GM12878 (cell line): ENCODE data around the gene SAMD4A. TPM values are rescaled to one million over a fixed set of nuclear protein-coding genes. Genes with fewer than 3 reads are reported as not detected.

Experiments
- ATAC-seq: fragments of 200-7000 bp; cut with Tn5 transposase; 3 replicates; pipeline ENCODE4 v1.9.1; 2020; ENCODE audit warnings: mild to moderate bottlenecking, moderate library complexity
- BruUV-seq: library from RNA; stranded (reverse); fragments of 400-500 nt; replicated peaks from 2 replicates; lab custom pipeline; 2021; lab: Mats Ljungman, UMichigan
- CTCF ChIA-PET: fragments of 300-600 bp; sonication (Branson Sonifier 250); formaldehyde crosslinking; extraction: SDS; loops from one replicate; lab custom pipeline; 2021; ENCODE audit warnings: inconsistent platforms; lab: Yijun Ruan, JAX
- POLR2A ChIA-PET: fragments of 350-600 bp; formaldehyde crosslinking; extraction: SDS; loops from one replicate; lab custom pipeline; 2021; ENCODE audit warnings: inconsistent platforms; lab: Charles Lee
- RAD21 ChIA-PET: fragments of 300-600 bp; sonication (Branson Sonifier 250); formaldehyde crosslinking; loops from one replicate; lab custom pipeline; 2023; ENCODE audit warnings: antibody characterized with exemption; ENCODE audit not compliant: unreplicated experiment; lab: Charles Lee
- SMC1A ChIA-PET: fragments of 300-600 bp; sonication (Branson Sonifier 250); formaldehyde crosslinking; loops from one replicate; lab custom pipeline; 2023; ENCODE audit not compliant: unreplicated experiment, uncharacterized antibody; lab: Charles Lee
- DNase-seq: peaks from one replicate; pipeline ENCODE4 v3.0.0-alpha.2; 2011; ENCODE audit warnings: low read depth, low spot score
- FAIRE-seq: peaks from 3 replicates; lab custom pipeline; 2011; peaks lifted over from hg19 to GRCh38; lab: Jason Lieb, UNC
- H2AFZ ChIP-seq: 2 replicates; pipeline ENCODE4 v1.6.0; 2011; ENCODE audit warnings: low read depth, low read length, control low read depth; ENCODE audit not compliant: control insufficient read depth
- H3K27ac ChIP-seq: 2 replicates; pipeline ENCODE4 v1.5.1; 2011; ENCODE audit warnings: control low read depth; ENCODE audit not compliant: control insufficient read depth, insufficient read depth
- H3K27me3 ChIP-seq, 2 experiments: replicated peaks in 1 of 2; 2 replicates each; pipeline versions ENCODE4 v1.6.0 to v1.6.1; 2011; ENCODE audit warnings: low read length in 1 of 2; ENCODE audit not compliant: control insufficient read depth in 2 of 2, insufficient read depth in 2 of 2
- H3K36me3 ChIP-seq, 2 experiments: 2 replicates each; pipeline ENCODE4 v1.5.1; 2011; ENCODE audit warnings: low read length in 1 of 2; ENCODE audit not compliant: control insufficient read depth in 2 of 2, insufficient read depth in 2 of 2
- H3K4me1 ChIP-seq: 2 replicates; pipeline ENCODE4 v1.6.1; 2011; ENCODE audit warnings: mild to moderate bottlenecking, low read length, moderate library complexity, mixed read lengths; ENCODE audit not compliant: control insufficient read depth, insufficient read depth
- H3K4me2 ChIP-seq: 2 replicates; pipeline ENCODE4 v1.6.0; 2011; ENCODE audit warnings: control low read depth; ENCODE audit not compliant: control insufficient read depth, insufficient read depth
- H3K4me3 ChIP-seq: fragments of 200-600 bp; sonication (generic); 2 replicates; pipeline ENCODE4 v1.5.1; 2016
- H3K79me2 ChIP-seq: 2 replicates; pipeline ENCODE4 v1.6.0; 2011; ENCODE audit warnings: low read length; ENCODE audit not compliant: control insufficient read depth, insufficient read depth
- H3K9ac ChIP-seq: 2 replicates; pipeline ENCODE4 v1.8.0; 2011; ENCODE audit warnings: low read length, control low read depth, mixed read lengths; ENCODE audit not compliant: control insufficient read depth, insufficient read depth
- H3K9me3 ChIP-seq: replicated peaks from 3 replicates; pipeline ENCODE4 v1.5.1; 2011; ENCODE audit warnings: mild to moderate bottlenecking, low read length; ENCODE audit not compliant: control insufficient read depth, insufficient read depth
- H4K20me1 ChIP-seq: 2 replicates; pipeline ENCODE4 v1.6.0; 2011; ENCODE audit not compliant: control insufficient read depth, insufficient read depth
- CEBPB ChIP-seq, 2 experiments: fragments of 150-350 bp in 1 of 2; IDR thresholded peaks; 2 replicates each; pipeline ENCODE4 v1.6.1; 2012 to 2014; ENCODE audit warnings: low read depth in 2 of 2, low read length in 2 of 2, borderline replicate concordance in 1 of 2, inconsistent platforms in 1 of 2
- CHD1 ChIP-seq: IDR thresholded peaks from 2 replicates; pipeline ENCODE4 v1.6.1; 2012; ENCODE audit warnings: low read depth, low read length, improper control_type of control experiment
- ETV6 ChIP-seq, 2 experiments: fragments of 450-650 bp in 1 of 2; IDR thresholded peaks in 1 of 2; conservative IDR thresholded peaks in 1 of 2; 2 replicates each; pipeline ENCODE4 v1.6.1; 2014; ENCODE audit warnings: antibody characterized with exemption in 1 of 2, borderline replicate concordance in 1 of 2, low read depth in 1 of 2, mild to moderate bottlenecking in 1 of 2, moderate library complexity in 1 of 2
- FOS ChIP-seq: IDR thresholded peaks from 3 replicates; pipeline ENCODE4 v1.6.1; 2011; ENCODE audit warnings: borderline replicate concordance; ENCODE audit not compliant: insufficient read length; ENCODE audit errors: extremely low read depth
- FOXM1 ChIP-seq: IDR thresholded peaks from 2 replicates; pipeline ENCODE4 v1.6.1; 2012; ENCODE audit warnings: low read depth, mild to moderate bottlenecking, inconsistent platforms, low read length, moderate library complexity
- GATAD2B ChIP-seq: fragments of 450-650 bp; conservative IDR thresholded peaks from 2 replicates; pipeline ENCODE4 v1.6.1; 2017; ENCODE audit warnings: low read depth, mild to moderate bottlenecking, moderate library complexity
- NFIC ChIP-seq: IDR thresholded peaks from 2 replicates; pipeline ENCODE4 v1.6.1; 2012; ENCODE audit warnings: low read depth, mild to moderate bottlenecking, inconsistent platforms, low read length, moderate library complexity
- NFYB ChIP-seq: IDR thresholded peaks from 2 replicates; pipeline ENCODE4 v1.6.1; 2011; ENCODE audit warnings: low read depth, mild to moderate bottlenecking, low read length, improper control_type of control experiment, moderate library complexity; ENCODE audit not compliant: insufficient read depth
- SREBF2 ChIP-seq: IDR thresholded peaks from 2 replicates; pipeline ENCODE4 v1.6.1; 2012; ENCODE audit warnings: mild to moderate bottlenecking, low read length
- WGBS: methylation state at CpG from one replicate; pipeline ENCODE4 v1.1.6; 2016; ENCODE audit warnings: low lambda C conversion rate; ENCODE audit not compliant: insufficient replicate concordance, insufficient coverage; ENCODE audit errors: missing lambda C conversion rate; 5-methylcytosine and 5-hydroxymethylcytosine counted together
- in situ Hi-C: fragments of 300-500 bp; cut with MboI; formaldehyde crosslinking; loops from 9 replicates; pipeline ENCODE4 v1.14.3; 2018; ENCODE audit warnings: mixed read lengths
- intact Hi-C: fragments of 100-400 bp; cut with micrococcal nuclease; formaldehyde crosslinking; loops from one replicate; pipeline ENCODE4 v1.14.2; 2022; ENCODE audit not compliant: unreplicated experiment
- polyA plus RNA-seq, 11 experiments: library from polyadenylated mRNA; depleted of rRNA in 4 of 11; unstranded in 6 of 11; stranded (reverse) in 5 of 11; fragments of >200 nt; fragmentation: Nextera tagmentation in 4 of 11; fragmentation: Illumina TruSeq in 1 of 11; extraction: Ambion mirVana in 4 of 11; extraction: Trizol in 1 of 11; gene quantifications; 1 replicate in 1 of 11; 2 replicates in 10 of 11; pipeline versions ENCODE4 v1.2.1 to v1.2.3, GENCODE V29; 2011 to 2016; ENCODE audit warnings: inconsistent platforms in 2 of 11, missing spikeins in 2 of 11, low read depth in 1 of 11
- total RNA-seq, 4 experiments: library from RNA; depleted of rRNA in 3 of 4; stranded (reverse); fragments of >200 nt in 3 of 4; fragmentation: Illumina TruSeq in 1 of 4; extraction: Trizol in 1 of 4; gene quantifications; 2 replicates each; pipeline versions ENCODE4 v1.2.1 to v1.2.3, GENCODE V29; 2013 to 2021
- TF ChIP-seq, protein P1 (sequence below): IDR thresholded peaks from 2 replicates; pipeline ENCODE4 v1.6.1; 2012; ENCODE audit warnings: low read depth, low read length, improper control_type of control experiment

SAMD4A gene
- total and polyA plus RNA-seq, 10 of the 15 experiments (the other 5 are each of a cell fraction or from before 2014, with no cell fraction given), result 0.05 to 0.56 (median 0.31) TPM

DNA sequence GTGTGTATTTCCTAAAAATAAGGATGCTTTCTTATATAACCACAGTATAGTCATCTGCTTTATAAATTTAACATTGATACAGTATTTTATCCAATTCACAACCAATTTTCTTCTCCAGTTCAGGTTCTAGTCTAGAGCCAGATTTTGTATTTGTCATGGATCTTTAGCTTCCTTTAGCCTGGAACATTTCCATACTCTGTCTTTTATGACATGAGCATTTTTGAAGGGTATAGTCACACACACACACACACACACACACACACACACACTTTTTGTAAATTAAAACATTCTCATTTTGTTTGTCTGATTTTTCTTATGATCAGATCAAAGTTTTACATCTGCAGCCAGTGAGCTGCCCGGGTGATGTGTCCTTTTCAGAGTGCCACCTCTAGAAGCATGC is 31.8 kb upstream of the SAMD4A start:
- DNase-seq, result no peak
- ChIA-PET POLR2A (no interaction called here), SMC1A (no interaction called here), RAD21 (no interaction called here)
- Histone ChIP-seq H3K9ac (no peak overlapping the region), H3K4me1 (peaks cover 7% of the 10 kb centered on the region; the same call in 1 of the 2 replicates), H3K36me3 (peaks cover 0 to 2% of the 10 kb centered on the region in 2 experiments; a peak in 1 of 4 replicates), H3K27me3 (no peaks in the 10 kb centered on the region), H3K27ac (no peak overlapping the region), H3K4me3 (no peak overlapping the region)
- ATAC-seq, result no peak
- WGBS, result 96% methylated on average over 1 of the region's 1 CpG
- in situ Hi-C loops, result no loop called here
- intact Hi-C loops, result no loop called here
- no peak for FAIRE-seq
- TF ChIP-seq FOS (no peak), NFYB (no peak), ETV6 (conservative IDR thresholded peaks at IDR 0.05 in 1 of 2, IDR thresholded peaks at IDR 0.05 in 1 of 2; ENCODE audit: borderline replicate concordance in 1 of 2, low read depth in 1 of 2) (no peak), CEBPB (IDR thresholded peaks at IDR 0.05; ENCODE audit: borderline replicate concordance in 1 of 2, low read depth in 2 of 2, low read length in 2 of 2) (no peak), NFIC (no peak), GATAD2B (no peak), SREBF2 (no peak), FOXM1 (no peak), CHD1 (no peak)
- TF ChIP-seq, protein P1, sequence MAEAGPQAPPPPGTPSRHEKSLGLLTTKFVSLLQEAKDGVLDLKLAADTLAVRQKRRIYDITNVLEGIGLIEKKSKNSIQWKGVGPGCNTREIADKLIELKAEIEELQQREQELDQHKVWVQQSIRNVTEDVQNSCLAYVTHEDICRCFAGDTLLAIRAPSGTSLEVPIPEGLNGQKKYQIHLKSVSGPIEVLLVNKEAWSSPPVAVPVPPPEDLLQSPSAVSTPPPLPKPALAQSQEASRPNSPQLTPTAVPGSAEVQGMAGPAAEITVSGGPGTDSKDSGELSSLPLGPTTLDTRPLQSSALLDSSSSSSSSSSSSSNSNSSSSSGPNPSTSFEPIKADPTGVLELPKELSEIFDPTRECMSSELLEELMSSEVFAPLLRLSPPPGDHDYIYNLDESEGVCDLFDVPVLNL, result no peak
- TF ChIP-seq, all 136 proteins: peak for 0
- Histone ChIP-seq H3K79me2 (no peaks in the 10 kb centered on the region), H3K9me3 (no peaks in the 10 kb centered on the region), H3K4me2 (no peak overlapping the region), H2AFZ (no peak overlapping the region), H4K20me1 (no peaks in the 10 kb centered on the region)
- CTCF ChIA-PET, result no interaction called here
- no TSS peak for BruUV-seq
